ENCODE results near the gene ASIC3.

Gene ASIC3

DNA sequence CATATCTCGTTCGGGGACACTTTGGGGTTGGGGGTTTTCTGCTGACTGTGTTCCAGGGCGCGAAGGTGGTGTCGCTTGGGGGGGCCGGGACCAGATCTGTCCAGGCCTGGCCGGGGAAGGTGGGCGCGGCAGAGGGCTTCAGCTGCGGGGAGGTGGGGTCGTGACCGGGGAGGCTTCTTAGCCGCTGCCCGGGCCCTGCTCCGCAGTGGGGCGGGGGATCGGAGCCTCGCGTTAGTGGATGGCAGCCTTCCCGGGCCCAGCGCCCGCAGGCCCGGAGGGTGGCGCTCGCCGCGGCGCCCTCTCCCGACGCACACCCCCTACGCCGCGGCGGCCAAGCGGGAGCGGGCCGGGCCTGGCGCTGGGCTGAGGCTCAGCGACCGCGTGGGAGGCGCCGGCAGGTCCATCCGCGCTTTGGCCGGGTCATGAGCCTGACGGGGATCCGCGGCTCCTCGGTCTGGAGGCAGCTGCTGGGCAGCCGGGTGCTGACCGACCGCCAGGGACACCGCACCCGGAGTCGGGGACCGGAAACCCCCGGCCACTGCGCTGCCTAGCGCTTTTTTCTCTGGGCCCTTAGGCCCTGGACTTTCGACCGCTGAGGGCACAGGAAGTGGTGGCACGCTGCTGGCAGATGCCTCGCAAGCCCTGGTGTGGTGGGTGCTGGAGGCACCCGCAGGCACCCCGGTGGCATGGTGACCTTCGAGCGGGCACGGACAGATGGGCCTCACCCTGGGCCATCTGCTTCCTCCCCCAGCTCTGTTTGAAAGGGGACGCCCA is 39.1 kb downstream of the ASIC3 start:
- peak; percentile 13 for DNase-seq

DNA sequence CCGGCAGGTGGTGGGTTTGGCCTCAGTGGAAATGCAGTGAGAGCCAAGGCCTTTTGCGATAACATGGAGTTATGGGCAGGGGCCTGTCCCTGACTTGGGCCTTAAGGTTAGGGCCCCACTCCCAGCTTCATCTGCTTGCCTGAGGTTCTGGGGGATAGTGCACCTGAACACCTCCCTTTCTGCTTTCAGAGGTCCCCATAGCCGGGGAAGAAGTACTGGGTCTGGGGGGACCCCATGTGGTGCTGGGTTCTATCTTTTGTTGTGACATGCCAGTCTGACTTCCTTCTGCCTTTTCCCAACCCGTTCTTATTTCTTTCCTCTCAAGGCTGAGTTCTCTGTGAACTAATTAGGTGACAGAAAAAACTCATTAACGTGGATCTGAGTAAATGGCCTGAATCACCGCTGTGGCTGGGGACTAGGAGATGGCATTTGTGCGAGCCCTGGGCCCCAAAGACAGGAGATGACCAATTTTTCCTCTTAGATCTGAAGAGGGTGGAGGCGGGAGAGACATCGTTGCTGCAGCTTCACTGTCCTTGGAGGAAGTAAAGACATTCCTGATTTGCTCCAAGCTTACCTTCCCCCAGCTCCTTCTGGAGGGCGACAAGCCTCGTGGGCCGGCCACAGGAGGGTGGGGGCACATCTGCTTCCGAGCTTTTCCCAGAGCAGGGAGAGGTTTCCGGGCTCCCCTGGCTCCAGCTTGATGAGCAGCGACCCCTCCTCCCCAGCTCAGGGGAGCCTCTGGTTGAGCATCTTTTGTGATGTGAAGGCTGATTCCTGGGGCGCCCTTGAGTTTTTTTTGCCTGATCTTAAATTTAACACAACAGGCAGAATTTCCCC is 39.9 kb downstream of the ASIC3 start:
- DNase-seq: no peak

DNA sequence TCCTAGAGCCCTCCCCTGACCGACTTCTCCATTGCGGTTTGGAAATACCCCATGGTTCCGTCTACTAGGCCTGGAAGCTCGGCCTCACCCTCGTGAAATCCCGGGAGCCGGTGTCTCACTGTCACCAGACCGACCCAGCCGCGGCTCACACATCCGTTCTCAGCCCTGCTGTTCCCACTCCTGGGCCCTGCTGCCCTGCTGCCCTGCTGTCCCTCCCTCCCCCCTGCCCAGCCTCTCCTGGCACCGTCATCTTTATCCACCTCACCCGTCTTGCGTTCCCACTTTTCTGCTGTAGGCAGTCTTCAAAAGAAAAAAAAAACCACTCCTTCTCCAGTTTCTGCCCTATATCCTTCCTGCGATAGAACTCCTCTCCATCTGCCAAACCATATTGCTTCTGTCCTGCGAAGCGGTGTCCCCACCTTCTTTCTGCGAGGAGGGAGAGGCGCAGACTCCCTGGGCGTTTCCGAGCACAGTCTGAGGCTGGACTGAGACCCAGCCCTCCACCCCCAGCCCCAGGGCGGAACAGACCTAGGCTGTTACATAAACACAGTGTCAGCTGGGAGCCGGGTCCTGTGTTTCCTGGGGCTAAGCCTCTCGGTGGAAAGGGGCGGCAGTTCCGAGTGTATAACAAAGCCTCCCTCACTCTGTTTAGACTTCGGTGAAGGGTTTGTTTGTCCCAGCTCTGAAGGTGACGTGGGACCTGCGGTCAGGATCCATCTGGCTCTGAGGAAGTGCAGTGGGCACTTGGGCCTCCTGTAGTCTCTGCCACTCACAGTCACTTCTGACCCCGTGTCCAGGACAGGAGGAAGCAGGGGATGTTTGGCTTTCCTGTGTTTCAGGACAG is 40.7 kb downstream of the ASIC3 start:
- peak; percentile 34 for DNase-seq

DNA sequence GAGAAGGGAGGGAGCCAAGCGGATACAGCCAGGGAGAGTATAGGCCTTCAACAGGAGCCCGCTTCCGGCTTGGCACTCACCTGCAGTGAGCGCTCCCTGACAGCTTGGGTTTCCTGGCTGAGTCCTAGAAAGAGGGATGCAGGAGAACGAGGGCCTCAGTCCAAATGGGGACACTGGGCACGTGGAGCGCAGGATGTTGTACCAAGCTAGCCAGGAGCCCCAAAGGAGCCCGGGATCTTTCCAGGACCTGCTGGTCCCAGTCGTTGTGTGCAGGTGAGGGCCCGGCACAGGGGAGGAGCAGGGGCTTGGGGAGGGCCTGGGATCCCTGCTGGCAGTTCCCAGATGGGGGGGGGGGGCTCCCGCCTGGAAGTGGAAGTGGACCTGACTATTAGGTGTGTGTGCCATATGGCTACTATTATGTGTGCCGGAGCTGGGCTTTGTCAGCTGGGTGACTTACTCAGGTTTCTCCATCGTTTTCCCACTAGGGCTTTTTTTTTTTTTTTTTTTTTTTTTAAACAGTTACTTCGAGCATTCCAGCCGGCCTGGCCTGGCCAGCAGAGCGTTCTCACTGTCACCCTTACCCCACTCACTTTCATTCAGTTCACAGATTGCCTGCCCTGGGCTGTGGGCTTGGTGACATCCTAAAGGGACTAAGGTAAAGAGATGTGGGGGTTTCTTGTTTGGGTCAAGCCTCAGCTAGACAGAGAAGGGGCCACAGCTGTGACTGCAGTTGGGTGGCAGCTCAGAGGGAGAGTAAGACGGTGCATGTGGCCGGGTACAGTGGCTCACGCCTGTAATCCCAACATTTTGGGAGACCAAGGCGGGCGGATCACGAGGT is 41.8 kb downstream of the ASIC3 start:
- no peak for DNase-seq

DNA sequence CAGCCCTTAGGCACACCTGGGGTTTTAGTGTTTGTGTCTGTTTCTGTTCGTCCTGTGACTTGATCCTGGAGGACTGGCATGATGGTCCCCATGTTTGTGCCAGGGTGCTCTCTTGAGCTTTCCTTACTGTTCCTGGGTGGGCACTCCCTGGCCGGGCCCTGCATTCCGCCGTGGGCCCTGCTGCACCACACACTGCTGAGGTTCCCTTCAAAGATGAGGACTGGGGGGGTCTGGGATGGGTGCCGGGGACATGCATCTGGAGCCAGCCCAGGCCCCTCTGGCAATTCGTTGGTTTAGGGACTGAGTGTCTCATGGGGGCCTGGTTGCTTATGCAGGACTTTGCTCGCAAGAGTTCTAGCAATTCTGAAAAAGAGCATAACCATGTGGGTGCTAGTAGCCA is 42.7 kb downstream of the ASIC3 start:
- DNase-seq: no peak

DNA sequence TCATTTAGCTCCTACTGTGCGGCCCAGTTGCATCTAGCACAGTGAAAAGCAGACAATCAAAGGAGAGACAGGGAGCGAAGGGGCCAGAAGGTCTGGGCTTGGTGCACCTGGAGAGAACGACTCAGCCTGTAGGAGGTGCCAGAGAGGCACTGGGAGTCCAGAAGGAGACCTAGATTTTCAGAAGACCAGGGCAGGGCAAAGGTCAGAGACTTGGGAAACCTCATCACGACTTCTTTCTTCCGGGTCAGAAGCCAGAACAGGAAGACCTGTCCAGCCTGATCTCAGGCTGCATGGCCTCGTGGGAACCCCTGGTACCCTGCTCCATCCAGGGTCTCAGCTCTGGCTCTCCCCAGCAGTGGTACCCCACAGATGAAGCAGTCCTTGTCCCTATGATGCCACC is 43.1 kb downstream of the ASIC3 start:
- DNase-seq: no peak

DNA sequence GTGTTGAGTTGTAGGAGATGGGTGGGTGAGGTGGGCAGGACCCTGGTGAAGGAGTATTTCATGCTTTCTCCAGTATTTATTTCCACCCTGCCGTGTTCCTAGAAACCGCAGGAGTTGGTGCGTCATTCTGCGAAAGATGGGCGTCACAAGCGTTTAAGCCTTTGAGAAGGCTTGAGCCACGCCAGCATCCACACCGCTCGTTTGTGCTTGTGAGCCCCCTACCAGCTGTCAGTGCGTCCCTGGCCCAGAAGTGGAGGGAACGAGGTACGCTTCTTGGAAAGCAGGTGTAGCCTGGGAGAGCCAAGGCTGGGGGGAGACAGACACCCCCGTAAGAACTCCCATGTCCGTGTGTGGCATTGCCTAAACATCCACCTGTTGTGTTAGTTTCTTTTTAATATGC is 43.7 kb downstream of the ASIC3 start:
- no peak for DNase-seq

DNA sequence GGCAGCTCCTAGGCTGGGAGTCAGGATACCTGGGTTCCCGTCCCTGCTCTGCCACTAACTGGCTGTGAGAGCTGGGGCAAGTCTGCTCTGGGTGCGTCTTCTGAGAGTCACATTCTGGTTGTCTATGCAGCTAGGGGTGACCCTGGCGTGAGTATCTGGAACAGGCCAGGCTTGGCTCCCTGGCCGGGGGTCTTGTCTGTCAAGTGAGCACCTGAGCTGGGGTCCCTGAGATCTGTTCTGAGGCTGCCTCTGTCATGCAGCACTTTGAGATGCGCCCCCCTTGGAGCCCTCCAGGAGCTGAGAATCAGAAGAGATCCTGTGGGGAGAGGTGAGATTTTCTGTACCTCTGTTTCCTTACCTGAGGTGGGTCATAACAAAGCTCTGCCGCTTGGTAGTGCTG is 45.4 kb downstream of the ASIC3 start:
- no peak for DNase-seq

DNA sequence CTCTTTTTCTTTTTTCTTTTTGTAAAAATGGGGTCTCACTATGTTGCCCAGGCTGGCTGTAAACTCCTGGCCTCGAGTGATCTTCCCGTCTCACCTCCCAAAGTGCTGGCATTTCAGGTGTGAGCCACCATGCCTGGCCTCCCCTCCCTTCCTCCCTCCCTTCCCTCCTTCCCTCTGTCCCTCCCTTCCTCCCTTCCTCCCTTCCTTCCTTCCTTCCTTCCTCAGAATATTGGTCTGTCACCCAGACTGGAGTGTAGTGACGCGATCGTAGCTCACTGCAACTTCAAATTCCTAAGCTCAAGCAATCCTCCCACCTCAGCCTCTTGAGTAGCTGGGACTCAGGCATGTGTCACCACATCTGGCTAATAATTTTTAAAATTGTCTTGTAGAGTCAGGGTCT is 46.3 kb downstream of the ASIC3 start:
- no peak for DNase-seq

DNA sequence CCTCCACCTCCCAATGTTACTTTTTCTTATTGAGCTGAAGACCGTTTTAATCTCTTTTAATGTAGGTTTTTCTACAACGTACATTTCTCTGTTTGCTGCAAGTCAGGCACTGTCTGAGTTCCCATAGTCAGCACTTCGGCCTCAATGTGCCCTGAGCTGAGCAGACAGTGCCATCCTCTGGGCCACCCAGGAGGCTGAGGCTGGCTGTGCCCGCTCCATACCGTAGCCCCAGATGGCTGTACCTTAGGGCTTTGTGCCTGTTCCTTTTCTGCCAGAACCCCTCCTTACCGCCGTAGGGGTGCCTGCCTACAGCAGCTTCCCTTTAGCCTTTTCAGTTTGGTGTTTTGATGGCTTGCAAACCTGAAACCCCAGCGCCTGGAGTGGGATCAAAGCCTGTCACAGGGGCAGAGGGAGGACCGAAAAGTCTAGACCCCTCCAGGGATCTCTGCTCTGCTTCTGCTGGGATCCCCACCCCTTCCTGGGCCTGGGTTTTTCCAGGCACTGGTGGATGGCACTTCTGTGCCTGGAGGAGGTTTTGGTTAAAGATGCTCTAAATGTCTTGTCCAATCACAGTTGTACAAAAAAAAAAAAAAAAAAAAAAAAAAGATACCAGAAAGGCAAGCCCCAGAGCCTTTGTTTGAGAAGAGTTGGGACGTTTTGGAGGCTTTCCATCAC is 46.9 kb downstream of the ASIC3 start:
- DNase-seq: no peak

DNA sequence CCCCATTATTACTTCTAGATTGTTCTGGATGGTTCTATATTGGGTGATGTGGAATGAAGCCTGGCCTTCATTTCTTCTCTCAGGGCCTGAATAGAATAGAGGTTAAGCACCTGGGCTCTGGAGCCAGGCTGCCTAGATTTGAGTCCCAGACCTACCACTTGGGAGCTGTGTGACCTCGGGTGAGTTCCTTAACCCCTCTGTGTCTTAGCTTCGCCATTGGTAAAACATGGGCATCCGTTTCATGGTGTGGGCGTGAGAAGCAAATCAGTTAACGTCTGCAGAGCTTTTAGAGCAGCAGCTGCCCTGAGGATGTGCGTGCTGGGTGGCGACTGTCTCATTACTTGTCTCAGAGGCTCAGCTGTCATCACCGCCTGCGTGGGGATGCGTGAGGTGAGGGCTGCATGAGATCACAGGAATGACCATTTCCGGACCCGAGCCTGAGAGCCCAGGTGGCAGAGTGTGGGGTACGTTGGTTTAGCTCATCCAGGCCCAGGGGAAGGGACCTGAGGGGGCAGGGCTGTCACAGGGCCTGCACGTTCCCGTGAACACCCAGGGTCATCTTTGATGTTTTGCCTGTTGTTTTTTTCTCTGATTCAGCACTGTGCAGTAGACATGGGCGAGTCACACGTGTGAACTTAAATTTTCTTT is 47.6 kb downstream of the ASIC3 start:
- DNase-seq: no peak

DNA sequence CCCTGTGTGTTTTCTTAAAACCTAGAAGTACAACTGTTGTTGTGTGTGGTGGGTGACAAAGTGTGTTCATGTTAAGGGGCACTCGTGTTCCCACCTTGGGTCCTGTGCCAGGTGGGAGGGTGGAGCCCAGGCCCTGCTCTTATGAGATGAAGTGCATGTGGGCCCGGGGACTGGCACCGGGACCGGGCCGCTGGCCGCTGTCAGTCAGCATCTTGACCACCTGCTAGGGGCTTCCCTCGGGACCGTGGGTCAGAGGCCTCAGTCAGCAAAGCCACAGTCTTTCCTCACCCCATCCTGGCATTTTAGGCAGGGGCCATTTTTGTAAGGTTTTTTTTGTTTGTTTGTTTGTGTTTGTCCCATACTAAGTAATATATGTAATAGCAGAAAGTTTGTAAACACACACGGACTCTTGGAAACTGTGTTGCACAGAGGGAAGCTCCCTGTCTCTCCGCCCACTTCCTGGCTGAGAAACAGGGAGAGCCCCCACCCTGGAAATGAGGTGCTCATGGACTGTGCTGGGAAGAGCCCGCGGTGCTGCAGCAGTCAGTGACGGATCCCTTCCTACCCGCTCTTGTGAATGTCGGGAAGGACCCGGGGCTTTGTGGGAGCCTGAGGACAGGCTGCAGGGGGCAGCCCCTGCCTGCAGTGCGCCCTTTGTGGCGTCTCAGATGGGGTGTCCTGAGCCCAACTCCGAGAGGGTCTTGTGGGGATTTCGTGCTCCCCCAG is 51.3 kb downstream of the ASIC3 start:
- no peak for DNase-seq

DNA sequence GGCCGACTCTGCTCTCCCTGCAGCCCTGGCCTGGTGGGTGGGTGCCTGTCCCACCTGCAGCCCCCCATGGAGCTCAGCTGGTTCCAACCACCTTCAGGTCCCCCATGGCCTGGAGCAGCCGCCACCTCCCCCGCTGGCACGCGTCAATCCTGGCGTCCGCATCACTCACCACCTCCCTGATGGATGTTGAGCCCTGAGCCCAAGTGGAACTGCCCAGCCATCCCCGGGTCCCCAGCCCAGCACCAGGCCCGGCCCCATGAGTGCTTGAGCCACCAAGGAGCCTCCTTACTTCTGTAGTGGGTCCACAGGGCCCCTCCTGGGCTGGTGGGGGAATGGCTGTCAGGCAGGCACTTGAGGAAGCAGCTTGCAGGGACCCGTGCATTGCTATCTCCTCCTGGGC is 52.6 kb downstream of the ASIC3 start:
- no peak for DNase-seq

DNA sequence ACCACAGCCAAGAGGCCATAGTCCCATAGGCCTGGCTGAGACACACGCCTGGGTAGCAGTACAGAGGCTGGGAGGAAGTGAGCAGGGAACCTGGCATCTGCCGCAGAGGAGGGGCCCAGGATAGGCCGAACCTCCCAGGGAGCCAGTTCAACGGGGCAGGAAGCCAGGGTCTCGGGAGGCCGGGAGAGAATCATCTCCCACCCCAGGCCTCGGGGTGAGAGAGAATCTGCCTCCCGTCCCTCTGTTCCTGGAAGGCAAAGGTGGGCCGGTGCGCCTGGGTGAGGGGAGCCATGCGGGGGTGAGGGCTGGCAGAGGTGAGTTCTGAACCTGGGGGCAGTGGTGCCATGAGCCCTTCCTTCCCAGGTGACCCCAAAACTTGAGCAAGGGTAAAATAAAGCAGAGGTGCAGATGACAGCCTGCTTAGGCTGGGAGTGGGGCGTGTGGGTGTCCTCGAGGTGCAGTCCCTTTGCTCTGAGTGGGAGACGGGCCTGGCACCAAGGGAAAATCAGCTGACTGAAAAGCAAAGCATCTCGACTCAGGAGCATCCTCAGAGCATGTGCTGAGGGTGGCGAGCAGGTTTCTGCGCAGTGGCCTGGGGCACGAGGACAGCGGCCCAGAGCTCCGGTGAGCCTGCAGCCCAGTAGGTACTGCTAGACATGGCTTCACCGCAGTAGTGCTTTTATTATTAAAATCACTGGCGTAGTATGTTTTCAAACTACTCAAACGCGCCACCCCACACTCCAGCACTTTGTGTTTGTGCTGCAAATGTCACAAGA is 53.5 kb downstream of the ASIC3 start:
- DNase-seq: no peak

Data from T1000 (cell line).